ENCODE measurements around the gene OPN1MW3. TPM values are rescaled to one million over a fixed set of nuclear protein-coding genes. Genes with fewer than 3 reads are reported as not detected.

Gene OPN1MW3
- total RNA-seq, 1 experiment from 2014 or later, result not detected

DNA sequence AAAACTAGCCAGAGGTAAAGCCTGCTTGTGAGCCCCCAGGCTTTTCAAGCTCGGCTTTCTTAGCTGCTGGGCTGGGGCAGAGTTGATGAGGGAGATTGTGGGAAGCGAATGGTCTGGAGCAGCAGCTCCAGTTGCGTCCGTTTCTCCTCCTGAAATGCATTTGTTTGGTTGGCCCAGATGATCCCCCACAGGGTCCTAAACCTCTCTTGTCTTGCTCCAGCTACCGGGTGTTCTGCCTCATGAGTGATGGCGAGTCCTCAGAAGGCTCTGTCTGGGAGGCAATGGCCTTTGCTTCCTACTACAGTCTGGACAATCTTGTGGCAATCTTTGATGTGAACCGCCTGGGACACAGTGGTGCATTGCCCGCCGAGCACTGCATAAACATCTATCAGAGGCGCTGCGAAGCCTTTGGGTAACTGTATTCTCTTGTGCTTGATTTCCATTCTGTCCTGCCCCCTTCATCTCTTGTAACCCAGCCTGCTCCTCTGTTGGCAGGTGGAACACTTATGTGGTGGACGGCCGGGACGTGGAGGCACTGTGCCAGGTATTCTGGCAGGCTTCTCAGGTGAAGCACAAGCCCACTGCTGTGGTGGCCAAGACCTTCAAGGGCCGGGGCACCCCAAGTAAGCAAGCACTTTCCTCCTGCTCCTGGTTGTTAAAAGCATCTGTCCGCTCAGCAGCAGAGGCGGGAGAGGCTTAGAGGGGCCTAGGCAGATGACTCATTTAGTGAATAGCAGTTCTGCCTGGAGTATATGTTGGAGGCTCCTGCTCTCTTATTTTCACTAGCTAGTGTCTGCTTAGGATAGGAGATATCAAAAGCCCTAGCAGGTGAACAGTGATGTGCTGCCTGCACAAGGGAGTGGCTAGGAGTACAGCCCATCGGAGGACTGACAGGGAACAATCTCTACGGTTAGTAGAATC lies 53.5 kb downstream of the OPN1MW3 start:
- H3K27ac Mint-ChIP-seq, result no peak overlapping the region
- H3K4me3 Mint-ChIP-seq, result no peak overlapping the region
- H3K36me3 Mint-ChIP-seq (ENCODE audit: insufficient read depth in 1 of 3, low read depth in 3 of 3), result peaks cover 0 to 4% (median 0%) of the 10 kb centered on the region in 3 experiments; a peak in 3 of 7 replicates
- H3K18ac ChIP-seq (ENCODE audit: insufficient read length, low read depth, low read length), result no peak overlapping the region
- H3K4me1 ChIP-seq (ENCODE audit: insufficient read depth, low read length), result no peaks in the 10 kb centered on the region
- peaks cover 21% of the 10 kb centered on the region for H3K27me3 Mint-ChIP-seq (ENCODE audit: low read depth)
- H2AK5ac ChIP-seq (ENCODE audit: insufficient read length, low read length), result no peak overlapping the region
- no peaks in the 10 kb centered on the region for H3K27me3 ChIP-seq (ENCODE audit: insufficient read depth, low read length)
- H3K79me1 ChIP-seq (ENCODE audit: insufficient read depth, low read depth, low read length, poor library complexity, severe bottlenecking), result no peaks in the 10 kb centered on the region
- H4K8ac ChIP-seq (replicated peaks; ENCODE audit: insufficient read length, low read depth, low read length), result no peak overlapping the region
- H3K79me2 ChIP-seq (ENCODE audit: insufficient read depth, low read length), result no peaks in the 10 kb centered on the region
- no peak overlapping the region for H2BK5ac ChIP-seq (ENCODE audit: insufficient read length, low read length)
- H3K56ac ChIP-seq (ENCODE audit: insufficient read length, low read depth, low read length), result no peak overlapping the region
- H2BK20ac ChIP-seq (ENCODE audit: low read depth, low read length, poor library complexity, severe bottlenecking), result no peak overlapping the region
- H3K9me3 ChIP-seq (ENCODE audit: control insufficient read depth, low read depth, low read length), result peaks cover 67% of the 10 kb centered on the region
- no peak overlapping the region for H3K14ac ChIP-seq (ENCODE audit: insufficient read depth, low read length)
- no peak overlapping the region for H2BK15ac ChIP-seq (ENCODE audit: low read depth, low read length)
- no peak for TF ChIP-seq CTCF (conservative IDR thresholded peaks at IDR 0.05)
- no peak overlapping the region for H2BK12ac ChIP-seq (ENCODE audit: insufficient read length, low read depth, low read length)
- no peak overlapping the region for H4K5ac ChIP-seq (ENCODE audit: insufficient read length, low read depth, low read length)
- no peak for DNase-seq
- no peaks in the 10 kb centered on the region for H4K20me1 ChIP-seq (ENCODE audit: control insufficient read depth, insufficient read depth, insufficient read length)
- no peak overlapping the region for H3K4me2 ChIP-seq (ENCODE audit: insufficient read depth, insufficient read length, low read length)
- no peak overlapping the region for H2BK120ac ChIP-seq (ENCODE audit: low read depth, low read length, poor library complexity, severe bottlenecking)
- no peak overlapping the region for H3T11ph ChIP-seq (ENCODE audit: low read length)
- no peak overlapping the region for H3K27ac ChIP-seq (ENCODE audit: insufficient read length, low read depth, low read length)
- H3K4me1 Mint-ChIP-seq, result peaks cover 2 to 4% of the 10 kb centered on the region in 2 experiments; a peak in 3 of 4 replicates
- H3K4ac ChIP-seq (ENCODE audit: low read depth, low read length), result no peak overlapping the region
- no peak overlapping the region for H3K23ac ChIP-seq (ENCODE audit: insufficient read length, low read depth, low read length)
- H4K91ac ChIP-seq (ENCODE audit: insufficient read length, low read depth, low read length), result no peak overlapping the region
- H3K23me2 ChIP-seq (ENCODE audit: insufficient read length, low read depth, low read length, poor library complexity, severe bottlenecking), result no peaks in the 10 kb centered on the region
- H2AFZ ChIP-seq (ENCODE audit: low read length), result no peak overlapping the region
- peaks cover 75 to 81% of the 10 kb centered on the region in 2 experiments for H3K9me3 Mint-ChIP-seq
- no CpG with 5 or more reads among the region's 19 CpGs for WGBS (ENCODE audit: extremely low coverage, insufficient read length, low lambda C conversion rate)
- no peak overlapping the region for H3K9ac ChIP-seq (ENCODE audit: extremely low read depth, insufficient read length, low read length)
